NT2/D1 (cell line): ENCODE measurements around the gene HORMAD2.

Experiments
- SUZ12 ChIP-seq: IDR thresholded peaks from 2 replicates; pipeline ENCODE4 v1.6.1; 2011; ENCODE audit not compliant: insufficient read length, insufficient read depth; ENCODE audit errors: extremely low read depth
- YY1 ChIP-seq: IDR thresholded peaks from 2 replicates; pipeline ENCODE4 v1.6.1; 2011; ENCODE audit not compliant: insufficient read length, insufficient read depth
- ZNF274 ChIP-seq: IDR thresholded peaks from 2 replicates; pipeline ENCODE4 v1.6.1; 2011; ENCODE audit warnings: mild to moderate bottlenecking, low read depth, low read length

- TF ChIP-seq SUZ12: no peak
- no peak for TF ChIP-seq YY1
- no peak for TF ChIP-seq ZNF274
These were observed 137.7 kb downstream of the HORMAD2 start for GRCh38 chr22:30217698-30218560.
